Right kidney (tissue), 9 donors: ENCODE measurements around the gene TTC32.
"Not testable (repeated sequence)": the region's sequence is repeated elsewhere in the genome, so short reads cannot be mapped to it uniquely, and the experiment has no call there.

ENCODE experiments used
- DNase-seq: peaks from one replicate; pipeline ENCODE4 v3.0.0-alpha.2; 2016
- long read RNA-seq, 8 donors: transcript quantifications; one replicate each; lab custom pipeline, GENCODE V29; 2026

The TTC32 gene
- long read RNA-seq, donor 1, transcript TTC32-204 (2 exons, 710 nt) = major isoform, 9 of 18 reads
- long read RNA-seq, donor 1, partial matches to known transcripts = 0 of 18 reads
- long read RNA-seq, donor 1, other reads (novel, unspliced or antisense) = 6 of 18 reads
- long read RNA-seq, donor 2, partial matches to known transcripts = 0 of 7 reads
- long read RNA-seq, donor 2, other reads (novel, unspliced or antisense) = 5 of 7 reads
- long read RNA-seq, donor 3, partial matches to known transcripts = 9 of 10 reads
- long read RNA-seq, donor 3, other reads (novel, unspliced or antisense) = 0 of 10 reads
- long read RNA-seq, donor 4, partial matches to known transcripts = 0 of 11 reads
- long read RNA-seq, donor 4, other reads (novel, unspliced or antisense) = 5 of 11 reads
- long read RNA-seq, donor 5, transcript TTC32-201 (3 exons, 822 nt) = major isoform, 8 of 38 reads
- long read RNA-seq, donor 5, transcript TTC32-204 (2 exons, 710 nt) = major isoform, 8 of 38 reads
- long read RNA-seq, donor 5, partial matches to known transcripts = 0 of 38 reads
- long read RNA-seq, donor 5, other reads (novel, unspliced or antisense) = 22 of 38 reads
- long read RNA-seq, donor 6, partial matches to known transcripts = 5 of 9 reads
- long read RNA-seq, donor 6, other reads (novel, unspliced or antisense) = 0 of 9 reads
- long read RNA-seq, donor 7, transcript TTC32-201 (3 exons, 822 nt) = major isoform, 5 of 14 reads
- long read RNA-seq, donor 7, partial matches to known transcripts = 0 of 14 reads
- long read RNA-seq, donor 7, other reads (novel, unspliced or antisense) = 7 of 14 reads
- long read RNA-seq, donor 8, partial matches to known transcripts = 15 of 20 reads
- long read RNA-seq, donor 8, other reads (novel, unspliced or antisense) = 0 of 20 reads

DNA sequence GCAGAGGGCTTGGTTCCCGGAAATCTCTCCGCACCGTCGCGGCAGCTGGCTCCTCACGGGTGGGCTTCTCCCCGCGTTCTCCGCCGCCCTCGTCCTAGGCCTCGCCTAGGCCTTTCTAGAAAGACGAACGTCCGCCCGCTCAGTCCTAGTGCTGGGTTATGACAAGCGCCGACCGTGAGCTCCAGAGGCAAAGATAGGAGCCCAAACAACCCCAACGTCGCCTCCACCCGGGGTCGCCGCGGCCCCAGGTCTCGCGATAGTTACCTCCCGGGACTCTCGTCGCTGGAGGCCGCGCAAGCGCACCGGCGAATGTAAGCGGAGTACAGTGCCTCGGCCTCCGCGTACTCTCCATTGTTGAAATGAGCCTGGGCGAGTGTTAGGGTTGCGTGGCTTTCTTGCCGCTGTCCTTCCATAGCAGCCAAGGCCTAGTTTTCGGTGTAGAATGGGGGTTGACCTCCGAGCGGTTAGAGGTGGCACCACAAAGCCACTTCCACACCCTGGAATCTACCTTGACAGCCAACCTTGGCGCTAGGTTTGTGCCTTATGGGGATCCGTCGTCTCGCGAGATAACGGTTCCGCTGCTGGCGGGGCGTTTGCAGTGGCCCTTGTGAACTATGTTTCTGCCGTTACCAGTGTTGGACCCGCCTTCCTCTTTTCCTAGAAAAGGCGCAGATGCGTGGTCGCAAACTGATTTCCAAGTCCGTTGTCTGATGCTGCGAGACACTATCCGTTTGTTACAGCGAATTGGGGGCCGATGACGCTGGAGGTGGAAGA lies at the start of gene TTC32:
TSS of gene TTC32 (minus strand) at position 542 of the 774 bp plus-strand sequence. CDS start at position 413, 129 bp downstream.
- DNase-seq = peak; percentile 99

DNA sequence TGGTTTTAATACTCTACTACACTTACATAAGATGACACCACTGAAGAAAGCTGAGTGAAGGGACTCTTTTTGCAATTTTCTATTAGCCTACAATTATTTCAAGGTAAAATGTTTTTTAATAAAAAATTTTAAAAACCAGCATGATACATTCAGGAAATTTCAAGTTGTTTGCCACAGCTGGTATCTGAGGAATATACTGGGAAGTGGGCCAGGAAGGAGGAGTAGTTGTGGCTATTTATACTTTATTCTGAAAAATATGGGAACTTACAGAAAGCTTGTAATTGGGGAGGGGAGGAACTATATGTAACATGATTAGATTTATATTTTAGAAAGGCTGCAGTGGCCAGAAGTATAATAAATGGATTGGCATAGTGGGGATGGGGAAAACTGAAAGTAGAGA lies 47.3 kb upstream of the TTC32 start:
- no peak for DNase-seq

DNA sequence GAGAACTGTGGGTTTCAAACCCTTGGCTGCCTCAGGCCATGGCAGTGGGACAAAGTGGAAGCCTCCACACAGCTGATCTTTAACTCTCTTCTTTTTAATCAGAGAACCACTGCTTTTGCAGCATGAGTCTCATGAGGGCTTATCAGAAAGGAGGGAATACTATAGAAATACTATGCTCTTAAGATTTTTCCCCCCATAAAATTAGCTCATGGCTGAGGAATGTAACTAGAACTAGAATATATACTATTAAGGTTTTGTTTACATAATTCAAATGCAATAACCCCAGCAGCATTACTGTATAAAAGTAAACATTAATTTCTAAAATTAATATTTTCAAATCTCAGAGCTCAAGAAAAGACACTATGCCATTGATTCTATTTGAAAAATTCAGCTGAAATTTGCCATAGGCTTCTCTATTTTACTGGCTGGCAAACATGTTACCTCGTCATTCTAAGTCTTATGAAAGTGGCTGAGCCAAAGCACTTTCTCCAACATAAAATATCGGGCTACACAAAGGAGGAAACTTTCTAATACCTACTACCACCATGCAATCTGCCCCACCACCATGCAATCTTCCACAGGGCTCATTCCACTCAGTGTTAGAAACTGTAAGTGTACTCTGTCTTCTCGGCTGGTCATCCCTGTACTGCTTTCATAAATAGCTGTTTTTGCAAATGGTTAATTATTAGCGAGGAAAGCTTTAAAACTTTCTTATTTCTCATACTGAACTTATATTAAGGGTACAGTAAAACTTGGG lies 45.6 kb upstream of the TTC32 start:
- DNase-seq = no peak

DNA sequence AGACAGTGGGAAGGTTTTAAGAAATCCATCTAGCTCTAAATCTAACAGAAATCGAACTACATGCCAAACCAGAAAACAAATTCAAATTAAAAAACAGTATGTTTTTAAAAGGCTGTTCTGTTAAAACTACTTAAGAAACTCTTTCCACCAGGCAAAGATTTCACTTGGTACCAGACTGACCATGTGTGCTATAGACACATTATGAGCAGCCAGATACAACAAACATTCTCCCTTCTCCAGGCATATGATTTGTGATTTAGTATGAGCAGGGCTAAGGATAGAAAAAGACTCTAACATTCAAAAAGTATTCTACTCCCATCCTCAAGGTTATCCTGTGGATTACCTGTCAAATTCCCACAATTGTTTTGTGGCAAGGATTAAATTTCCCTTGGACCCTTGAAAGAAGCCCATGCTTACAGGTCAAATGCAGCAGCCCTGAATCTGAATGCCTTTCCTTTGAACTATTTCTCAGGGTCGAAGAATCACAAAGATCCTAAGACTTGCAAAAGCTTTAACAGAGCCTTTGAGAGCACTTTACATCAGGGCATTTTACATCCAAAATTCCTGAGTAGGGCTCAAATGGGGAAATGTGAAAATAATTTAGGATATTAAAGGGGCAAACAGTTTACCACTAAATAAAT lies 42.5 kb upstream of the TTC32 start:
- DNase-seq = no peak

DNA sequence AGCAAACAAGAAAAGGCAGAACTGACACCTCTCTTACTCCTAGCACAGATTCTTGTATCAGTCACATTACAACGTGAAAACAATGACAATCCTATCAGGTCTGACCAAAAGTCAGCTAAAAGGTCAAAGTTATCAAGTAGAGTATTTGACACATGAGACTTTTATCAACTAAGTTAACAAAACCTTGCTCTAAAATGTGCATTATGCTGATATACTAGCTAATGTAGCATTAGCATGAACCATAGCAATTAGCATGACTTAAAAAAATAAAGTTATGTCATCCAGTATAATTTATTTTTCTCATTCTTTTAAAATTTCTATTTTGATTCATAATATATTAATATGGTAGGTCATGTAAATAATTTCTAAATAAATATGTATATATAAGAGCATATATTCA lies 41.4 kb upstream of the TTC32 start:
- no peak for DNase-seq

DNA sequence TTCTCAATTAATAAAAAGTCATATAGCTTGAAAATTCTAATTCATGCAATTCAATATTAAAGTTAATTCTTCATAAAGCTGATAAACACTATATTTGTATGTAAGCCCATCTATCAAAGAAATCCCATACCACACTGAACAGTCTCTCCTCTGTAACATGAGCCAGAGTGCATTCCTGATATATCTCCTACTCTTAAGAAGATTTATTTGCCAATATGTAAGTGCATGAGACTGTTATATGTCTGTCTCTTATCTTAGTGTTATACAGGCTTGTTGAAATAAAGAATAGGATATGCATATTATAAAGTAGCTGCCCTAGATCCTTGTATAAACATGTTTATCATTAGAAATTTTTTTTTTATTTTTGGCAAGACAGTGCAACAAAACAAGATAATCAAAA lies 40.4 kb upstream of the TTC32 start:
- no peak for DNase-seq

DNA sequence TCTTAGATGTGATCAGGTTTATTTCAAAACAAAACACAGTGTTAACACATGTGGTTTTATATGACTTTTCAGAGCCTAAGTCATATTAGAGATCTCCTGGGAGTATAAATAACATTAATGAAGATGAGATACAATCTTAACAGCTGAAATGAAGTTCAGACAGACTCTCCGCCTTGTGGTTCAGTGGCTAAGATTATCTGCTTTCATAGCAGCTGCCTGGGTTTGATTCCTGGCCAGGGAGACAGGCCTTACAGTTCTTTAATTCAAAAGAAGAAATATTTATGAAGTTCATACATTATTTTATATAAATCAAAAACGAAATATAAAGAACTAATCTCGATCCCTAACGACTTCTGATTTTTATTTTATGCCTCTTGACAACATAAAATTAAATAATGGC lies 35.2 kb upstream of the TTC32 start:
- DNase-seq = no peak

DNA sequence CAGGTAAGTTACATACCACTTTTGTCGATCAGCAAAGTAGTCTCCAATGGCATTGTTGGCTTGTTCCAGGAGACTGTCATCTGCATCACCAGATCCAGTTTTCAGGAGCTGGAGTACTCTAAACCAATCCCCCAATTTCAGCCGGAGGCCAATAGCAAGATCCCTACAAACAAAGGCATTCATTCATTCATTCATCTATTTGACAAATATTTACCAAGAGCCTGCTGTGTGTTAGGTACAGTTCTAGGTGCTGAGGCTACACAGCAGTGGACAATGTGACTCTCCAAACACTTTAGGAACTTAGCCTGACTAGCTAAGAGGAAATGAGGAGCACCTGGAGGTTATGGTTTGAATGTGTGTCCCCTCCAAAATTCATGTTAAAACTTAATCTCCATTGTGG lies 34.4 kb upstream of the TTC32 start:
- DNase-seq = no peak

DNA sequence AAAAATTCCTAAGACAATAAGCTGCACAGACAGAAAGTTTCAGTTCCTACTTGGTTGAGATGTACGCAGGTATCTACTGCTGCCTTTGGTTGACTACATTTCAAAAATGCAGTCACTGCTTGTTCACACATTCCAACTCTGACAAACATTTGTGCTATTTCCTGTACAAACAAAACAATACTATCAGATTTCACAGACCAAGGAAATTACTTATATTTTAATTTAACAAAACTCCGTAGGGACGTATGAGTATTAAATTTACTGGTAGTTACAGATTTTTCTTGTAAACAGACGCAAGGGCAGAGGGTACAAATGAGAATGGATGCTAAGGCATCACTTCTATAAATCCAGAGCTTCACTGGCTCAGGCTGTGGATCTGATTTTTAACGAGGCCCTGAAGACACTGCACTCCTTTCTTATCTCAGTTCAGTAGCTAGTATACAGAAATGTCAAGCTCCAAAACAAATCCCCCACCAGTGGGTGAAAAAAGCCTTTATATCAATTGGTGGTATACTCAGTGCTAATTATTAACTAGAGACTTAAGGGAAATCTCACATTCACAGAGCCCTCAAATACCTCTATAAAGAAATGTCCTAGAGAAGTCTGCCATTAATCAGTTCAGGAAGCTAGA lies 31.7 kb upstream of the TTC32 start:
- peak; percentile 25 for DNase-seq

DNA sequence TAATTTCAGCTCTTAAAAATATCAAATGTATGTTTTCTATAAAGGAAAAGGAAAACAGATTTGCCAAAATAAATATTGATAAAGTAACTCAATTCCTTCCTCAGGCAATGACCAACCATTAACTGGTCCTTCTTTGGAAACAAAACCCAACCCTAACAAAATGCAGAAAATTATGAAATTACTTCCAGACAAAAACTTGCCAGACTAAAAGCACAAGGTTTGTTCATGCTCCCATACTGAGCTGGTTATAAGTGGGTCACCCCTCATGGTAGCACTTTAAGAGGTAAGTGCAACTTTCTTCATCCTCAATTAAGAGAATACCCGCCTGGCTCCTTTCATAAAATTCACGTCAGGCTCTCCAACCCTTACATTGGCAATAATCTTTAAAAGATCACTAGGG lies 31.1 kb upstream of the TTC32 start:
- no peak for DNase-seq

DNA sequence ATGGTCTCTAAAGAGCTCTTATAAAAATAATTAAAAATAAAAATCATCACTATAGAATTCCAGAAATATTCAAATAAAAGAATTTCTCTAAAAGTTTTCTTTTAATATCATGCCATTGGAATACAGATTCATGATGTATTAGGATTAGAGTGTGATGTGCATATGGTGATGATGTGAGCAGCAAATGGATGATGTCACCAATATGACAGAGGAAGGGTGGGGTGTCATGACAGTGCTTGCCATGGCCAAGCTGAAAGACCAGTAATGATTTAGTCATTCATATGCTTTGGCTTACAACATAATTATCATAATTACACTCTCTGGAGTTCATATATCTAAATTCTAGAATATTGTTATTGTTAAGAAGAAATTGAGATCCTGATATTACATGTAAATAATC lies 27.4 kb upstream of the TTC32 start:
- DNase-seq = no peak

DNA sequence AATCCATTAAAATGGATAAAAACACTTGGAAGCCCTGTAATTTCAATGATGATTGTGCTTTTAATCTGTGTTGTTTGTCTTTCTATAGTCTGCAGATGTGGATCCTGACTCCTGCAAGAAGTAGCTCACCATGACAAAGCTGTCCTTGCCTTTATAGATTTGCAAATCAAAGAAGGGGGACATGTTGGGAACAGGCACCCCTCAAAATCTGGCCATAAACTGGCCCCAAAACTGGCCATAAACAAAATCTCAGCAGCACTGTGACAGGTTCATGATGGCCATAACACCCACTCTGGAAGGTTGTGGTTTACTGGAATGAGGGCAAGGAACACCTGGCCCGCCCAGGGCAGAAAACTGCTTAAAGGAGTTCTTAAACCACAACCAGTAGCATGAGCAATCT lies 26.0 kb upstream of the TTC32 start:
- DNase-seq = not testable (repeated sequence)

DNA sequence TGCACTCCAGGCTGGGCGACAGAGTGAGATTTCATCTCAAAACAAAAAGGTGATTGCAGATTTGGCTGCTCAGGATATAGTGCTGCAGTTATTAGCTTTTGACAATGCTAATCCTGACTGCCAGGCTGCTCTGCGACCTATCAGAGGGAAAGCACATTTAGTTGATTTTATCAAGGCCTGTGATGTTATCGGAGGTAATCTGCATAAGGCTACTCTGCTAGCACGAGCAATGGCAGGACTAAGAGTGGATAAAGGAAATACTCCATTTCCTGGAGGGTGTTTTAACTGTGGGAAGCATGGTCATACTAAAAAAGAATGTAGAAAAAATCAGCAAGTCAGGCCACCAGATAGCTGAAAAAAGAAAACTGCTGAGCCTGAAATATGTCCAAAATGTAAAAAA lies 22.7 kb upstream of the TTC32 start:
- DNase-seq = not testable (repeated sequence)

DNA sequence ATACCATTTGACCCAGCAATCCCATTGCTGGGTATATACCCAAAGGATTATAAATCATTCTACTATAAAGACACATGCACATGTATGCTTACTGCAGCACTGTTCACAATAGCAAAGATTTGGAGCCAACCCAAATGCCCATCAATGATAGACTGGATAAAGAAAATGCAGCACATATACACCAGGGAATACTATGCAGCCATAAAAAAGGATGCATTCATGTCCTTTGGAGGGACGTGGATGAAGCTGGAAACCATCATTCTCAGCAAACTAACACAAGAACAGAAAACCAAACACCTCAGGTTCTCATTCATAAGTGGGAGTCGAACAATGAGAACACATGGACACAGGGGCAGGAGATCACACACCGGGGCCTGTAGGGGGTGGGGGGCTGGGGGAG lies 20.4 kb upstream of the TTC32 start:
- not testable (repeated sequence) for DNase-seq

DNA sequence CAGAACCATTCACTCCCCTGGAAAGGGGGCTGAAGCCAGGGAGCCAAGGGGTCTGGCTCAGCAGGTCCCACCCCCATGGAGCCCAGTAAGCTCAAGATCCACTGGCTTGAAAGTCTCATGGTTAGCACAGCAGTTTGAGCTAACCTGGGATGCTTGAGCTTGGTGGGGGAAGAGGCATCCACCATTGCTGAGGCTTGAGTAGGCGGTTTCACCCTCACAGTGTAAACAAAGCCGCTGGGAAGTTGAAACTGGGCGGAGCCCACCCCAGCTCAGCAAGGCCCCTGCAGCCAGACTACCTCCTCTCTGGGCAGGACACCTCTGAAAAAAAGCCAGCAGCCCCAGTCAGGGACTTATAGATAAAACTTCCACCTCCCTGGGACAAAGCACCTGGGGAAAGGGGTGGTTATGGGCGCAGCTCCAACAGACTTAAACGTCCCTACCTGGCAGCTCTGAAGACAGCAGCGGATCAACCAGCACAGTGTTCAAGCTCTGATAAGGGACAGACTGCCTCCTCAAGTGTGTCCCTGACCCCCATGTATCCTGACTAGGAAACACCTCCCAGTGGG lies 14.7 kb upstream of the TTC32 start:
- DNase-seq = no peak

DNA sequence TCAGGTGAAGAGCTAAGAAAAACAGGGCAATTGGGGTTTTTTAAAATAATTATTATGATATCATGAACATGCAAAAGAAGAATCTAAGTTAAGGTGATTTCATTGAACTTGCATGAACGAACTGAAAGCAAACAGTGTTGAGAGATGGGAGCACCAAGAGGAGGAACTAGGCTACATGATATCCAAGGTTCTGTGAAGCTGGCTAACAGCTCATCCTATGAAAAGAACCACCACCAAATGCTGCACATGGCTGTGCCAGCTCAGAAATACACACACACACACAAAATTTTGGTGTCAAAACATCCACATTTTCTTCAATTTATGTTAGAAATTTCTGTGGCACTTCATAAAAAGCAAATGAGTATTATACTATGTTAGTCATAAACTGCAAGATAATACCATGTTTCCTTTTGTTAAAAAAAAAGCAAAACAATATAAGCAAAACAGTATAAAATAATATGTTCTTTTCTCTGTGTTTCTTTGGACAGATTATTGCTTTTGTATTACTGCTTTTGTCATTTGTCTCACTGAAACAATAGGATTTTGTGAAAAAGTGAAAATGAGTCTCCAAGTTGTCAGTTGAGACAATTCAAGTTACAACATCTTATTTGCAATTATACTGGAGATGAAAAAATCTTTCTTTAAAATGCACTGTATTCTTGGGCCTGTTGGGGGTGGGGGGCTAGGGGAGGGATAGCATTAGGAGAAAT lies 12.6 kb upstream of the TTC32 start:
- DNase-seq = no peak

DNA sequence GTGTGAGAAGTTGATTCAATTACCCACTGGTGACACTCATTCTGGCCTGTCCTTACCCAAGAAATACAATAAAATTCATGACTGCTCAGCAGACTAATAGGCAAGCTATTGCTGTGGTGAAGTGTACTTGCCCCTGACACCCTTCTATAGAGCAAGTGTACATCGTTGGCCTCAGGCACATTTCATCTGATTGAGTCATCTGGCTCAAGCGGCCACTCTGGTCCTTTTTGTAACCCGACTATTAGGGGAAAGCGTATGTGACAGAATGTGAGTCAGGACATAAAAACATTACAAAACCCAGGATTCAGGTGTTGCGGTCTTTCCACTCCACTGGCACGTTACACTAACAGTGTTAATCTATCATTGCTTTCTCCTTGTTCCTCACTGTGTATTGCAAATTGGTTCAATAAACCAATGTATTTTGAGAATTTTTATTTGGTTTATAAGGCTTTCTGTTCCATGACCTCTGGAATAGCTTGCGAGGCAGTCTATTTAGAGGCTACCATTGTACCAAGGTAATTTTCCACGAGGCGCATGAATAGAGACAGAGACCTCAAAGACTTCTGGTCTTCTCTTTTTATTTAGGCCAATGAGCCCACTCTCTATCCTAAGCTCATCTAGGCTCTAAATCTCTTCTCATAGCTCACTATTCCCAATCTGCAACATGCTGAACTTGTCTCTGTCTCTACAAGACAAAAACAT lies 10.2 kb upstream of the TTC32 start:
- no peak for DNase-seq

DNA sequence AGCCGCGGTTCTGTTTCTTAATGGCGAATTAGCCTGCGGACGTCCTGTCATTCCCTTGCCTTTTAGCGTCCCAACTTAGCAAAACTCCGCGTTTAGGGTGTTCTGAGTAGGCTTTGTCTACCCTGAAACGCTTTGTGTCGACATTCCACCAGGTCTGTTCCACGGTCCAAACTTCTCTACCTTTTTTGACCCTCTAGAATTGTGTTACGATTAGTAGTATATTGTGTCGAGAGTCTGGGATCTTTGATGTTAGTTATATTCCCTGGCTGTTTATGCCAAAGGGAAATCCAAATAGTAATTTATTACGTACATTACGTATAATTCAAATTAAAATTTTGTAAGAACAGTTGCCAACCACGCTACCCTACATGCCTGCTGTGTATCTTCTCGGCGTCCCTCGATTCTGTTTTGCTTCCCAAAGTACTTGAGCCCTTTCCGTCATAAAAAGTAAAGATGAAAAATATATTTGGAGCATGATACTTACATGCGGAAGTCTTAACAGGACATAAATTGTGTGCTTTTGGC lies 495 bp upstream of the TTC32 start:
- no peak for DNase-seq

DNA sequence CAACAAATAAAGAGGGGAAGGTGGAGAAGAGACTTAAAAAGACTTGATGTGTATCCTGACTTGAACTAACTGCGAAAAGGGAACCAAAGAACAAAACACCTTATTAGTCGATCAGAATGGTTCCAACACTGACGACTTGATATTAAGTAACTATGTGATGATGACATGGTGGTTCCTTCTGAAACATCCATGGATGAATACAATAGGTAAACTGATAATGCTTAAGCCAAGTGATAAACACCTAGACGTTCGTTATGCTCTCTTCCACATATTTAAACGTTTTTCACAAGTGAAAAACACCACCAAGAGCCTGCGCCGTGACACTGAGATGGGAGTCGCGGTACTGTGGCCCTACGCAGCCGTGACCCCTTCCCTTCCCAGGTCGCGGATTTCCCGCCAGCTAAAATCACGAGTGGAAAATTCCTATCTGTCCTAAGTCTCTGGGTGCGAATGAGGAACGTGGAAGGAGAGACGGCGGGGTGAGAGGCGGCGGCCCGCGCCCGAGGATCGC lies 797 bp downstream of the TTC32 start:
- no peak for DNase-seq
